Chondrocyte (in vitro differentiated cells): ENCODE measurements around the gene CCDC70. TPM values are rescaled to one million over a fixed set of nuclear protein-coding genes. Genes with fewer than 3 reads are reported as not detected.

Source experiments
- DNase-seq: peaks from one replicate; pipeline ENCODE4 v3.0.0; 2021; ENCODE audit warnings: mixed read lengths, low spot score
- H3K27ac Mint-ChIP-seq: one replicate; pipeline ENCODE4 v1.8.0; 2021; ENCODE audit warnings: mild to moderate bottlenecking, moderate library complexity, mixed read lengths; ENCODE audit not compliant: unreplicated experiment
- H3K27me3 Mint-ChIP-seq: 2 replicates; pipeline ENCODE4 v1.8.0; 2021; ENCODE audit warnings: low read depth, mixed read lengths
- H3K36me3 Mint-ChIP-seq: 2 replicates; pipeline ENCODE4 v1.8.0; 2021; ENCODE audit warnings: low read depth, mixed read lengths
- H3K4me1 Mint-ChIP-seq: 2 replicates; pipeline ENCODE4 v1.8.0; 2021; ENCODE audit warnings: low read depth, mild to moderate bottlenecking, mixed read lengths
- H3K4me3 Mint-ChIP-seq: one replicate; pipeline ENCODE4 v1.8.0; 2021; ENCODE audit warnings: mild to moderate bottlenecking, moderate library complexity, mixed read lengths; ENCODE audit not compliant: unreplicated experiment
- H3K9me3 Mint-ChIP-seq: 2 replicates; pipeline ENCODE4 v1.8.0; 2021; ENCODE audit warnings: low read depth, mixed read lengths
- total RNA-seq: library from RNA; stranded (reverse); gene quantifications from 3 replicates; pipeline ENCODE4 v1.2.1, GENCODE V29; 2021
- TF ChIP-seq, protein P1 (sequence below): fragments of 200-600 bp; sonication (generic); IDR thresholded peaks from 2 replicates; pipeline ENCODE4 v1.5.0; 2021; ENCODE audit warnings: antibody characterized with exemption, mild to moderate bottlenecking, moderate library complexity

Gene CCDC70
- total RNA-seq, 1 donor from 2014 or later: not detected

DNA sequence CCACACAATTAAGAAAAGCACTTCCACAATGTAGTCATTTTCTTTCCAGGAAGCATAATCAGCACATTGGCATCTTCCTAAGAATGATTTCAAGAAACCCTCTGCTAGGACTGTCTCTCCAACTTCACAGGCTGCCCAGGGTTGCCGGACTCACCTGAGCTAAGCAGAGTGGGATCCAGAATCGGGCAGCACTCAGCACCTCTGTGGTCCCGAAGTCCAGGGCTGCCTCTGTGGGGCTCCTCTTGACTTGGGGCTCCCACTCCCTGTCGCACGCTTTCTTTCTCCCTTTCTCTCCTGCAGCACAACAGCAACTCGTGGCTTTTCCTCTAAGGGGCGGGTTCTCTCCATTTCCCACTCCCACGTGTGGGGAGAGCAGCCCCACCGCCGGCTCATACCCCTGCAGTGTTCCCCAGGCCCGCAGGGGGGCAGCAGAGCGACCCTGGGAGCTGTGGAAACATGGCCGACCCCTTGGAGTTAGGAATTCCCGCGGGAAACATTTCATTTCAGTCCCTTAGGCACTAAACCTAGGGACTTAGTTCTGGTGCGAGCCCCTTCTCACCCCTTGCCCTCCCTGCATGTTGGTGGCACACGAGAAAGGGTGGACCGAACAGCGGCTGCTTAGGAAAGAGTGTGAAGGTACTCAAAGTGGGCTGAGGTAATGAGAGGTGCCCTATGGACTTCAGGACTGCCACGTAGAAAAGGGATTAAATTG lies 16.8 kb upstream of the CCDC70 start, which contains the start of gene TMEM272:
Gene TMEM272 (minus strand): TSS at position 316 of the 712 bp plus-strand sequence. CDS start 6,647 bp downstream, outside the sequence.
- no peak for DNase-seq
- H3K27ac Mint-ChIP-seq: no peak within 1 kb of the TSS
- no peaks in the 10 kb centered on the region for H3K36me3 Mint-ChIP-seq
- peaks cover 23% of the 10 kb centered on the region for H3K4me1 Mint-ChIP-seq
- peak within 1 kb of the TSS; percentile 43 for H3K4me3 Mint-ChIP-seq
- H3K9me3 Mint-ChIP-seq: no peaks in the 10 kb centered on the region
- H3K27me3 Mint-ChIP-seq: no peaks in the 10 kb centered on the region
- TF ChIP-seq, protein P1, sequence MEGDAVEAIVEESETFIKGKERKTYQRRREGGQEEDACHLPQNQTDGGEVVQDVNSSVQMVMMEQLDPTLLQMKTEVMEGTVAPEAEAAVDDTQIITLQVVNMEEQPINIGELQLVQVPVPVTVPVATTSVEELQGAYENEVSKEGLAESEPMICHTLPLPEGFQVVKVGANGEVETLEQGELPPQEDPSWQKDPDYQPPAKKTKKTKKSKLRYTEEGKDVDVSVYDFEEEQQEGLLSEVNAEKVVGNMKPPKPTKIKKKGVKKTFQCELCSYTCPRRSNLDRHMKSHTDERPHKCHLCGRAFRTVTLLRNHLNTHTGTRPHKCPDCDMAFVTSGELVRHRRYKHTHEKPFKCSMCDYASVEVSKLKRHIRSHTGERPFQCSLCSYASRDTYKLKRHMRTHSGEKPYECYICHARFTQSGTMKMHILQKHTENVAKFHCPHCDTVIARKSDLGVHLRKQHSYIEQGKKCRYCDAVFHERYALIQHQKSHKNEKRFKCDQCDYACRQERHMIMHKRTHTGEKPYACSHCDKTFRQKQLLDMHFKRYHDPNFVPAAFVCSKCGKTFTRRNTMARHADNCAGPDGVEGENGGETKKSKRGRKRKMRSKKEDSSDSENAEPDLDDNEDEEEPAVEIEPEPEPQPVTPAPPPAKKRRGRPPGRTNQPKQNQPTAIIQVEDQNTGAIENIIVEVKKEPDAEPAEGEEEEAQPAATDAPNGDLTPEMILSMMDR: peak; percentile 88

DNA sequence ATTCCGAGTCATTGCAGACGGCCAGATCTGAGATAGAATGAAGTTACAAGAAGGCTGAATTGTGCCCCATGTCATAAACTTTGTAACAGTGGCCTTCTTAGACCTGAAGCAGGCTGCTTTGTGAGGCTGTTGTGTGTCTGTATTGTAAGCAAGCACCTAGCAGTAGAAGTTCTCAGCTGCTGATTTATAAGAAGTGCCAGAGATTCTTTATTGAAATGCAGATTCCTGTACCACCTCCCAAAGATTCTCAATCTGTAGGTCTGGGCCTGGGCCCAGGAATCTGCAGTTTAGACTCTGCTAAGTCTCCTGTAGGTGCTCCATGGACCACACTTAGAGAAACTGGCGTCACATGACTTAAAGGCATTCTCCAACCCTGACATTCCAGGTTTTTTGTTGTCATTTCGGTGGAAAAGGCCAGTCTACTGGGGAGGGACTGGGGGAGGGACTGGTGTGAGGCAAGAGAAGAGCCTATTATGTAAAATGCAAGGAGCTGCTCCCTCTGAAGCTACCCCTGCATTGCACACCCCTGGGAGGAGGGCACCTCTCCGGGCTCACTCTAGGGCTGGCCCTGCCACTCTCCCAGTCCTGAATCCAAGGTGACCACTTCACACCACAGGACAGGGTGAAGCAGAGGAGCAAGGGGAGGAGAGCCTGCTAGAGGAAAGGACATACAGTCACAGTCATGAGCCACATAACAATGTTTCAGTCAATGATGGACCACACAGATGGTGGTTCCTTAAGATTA lies 16.0 kb upstream of the CCDC70 start:
- no peak overlapping the region for H3K27ac Mint-ChIP-seq

DNA sequence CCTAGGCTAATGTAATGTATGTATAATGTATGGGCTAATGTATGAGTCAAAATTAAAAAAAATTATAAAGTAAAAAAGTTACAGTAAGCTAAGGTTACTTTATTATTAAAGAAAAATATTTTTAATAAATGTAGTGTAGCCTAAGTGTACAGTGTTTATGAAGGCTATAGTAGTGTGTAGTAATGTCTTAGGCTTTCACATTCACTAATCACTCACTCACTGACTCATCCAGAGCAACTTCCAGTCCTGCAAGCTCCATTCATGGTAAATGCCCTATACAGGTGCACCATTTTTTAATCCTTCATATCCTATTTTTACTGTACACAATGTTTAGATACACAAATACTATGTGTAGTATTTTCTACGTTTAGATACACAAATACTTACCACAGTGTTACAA lies 15.0 kb upstream of the CCDC70 start:
- Mint-ChIP-seq H3K36me3 (no peaks in the 10 kb centered on the region), H3K4me1 (peaks cover 23% of the 10 kb centered on the region), H3K4me3 (no peak overlapping the region), H3K9me3 (no peaks in the 10 kb centered on the region), H3K27ac (no peak overlapping the region), H3K27me3 (no peaks in the 10 kb centered on the region)
- DNase-seq: no peak
- TF ChIP-seq, protein P1: no peak

More for the DNA sequence above, 16.0 kb upstream of the CCDC70 start:
- no peak for DNase-seq
- Mint-ChIP-seq H3K9me3 (no peaks in the 10 kb centered on the region), H3K36me3 (no peaks in the 10 kb centered on the region), H3K27me3 (no peaks in the 10 kb centered on the region), H3K4me1 (peaks cover 23% of the 10 kb centered on the region), H3K4me3 (peak overlapping the region; percentile 43)
- TF ChIP-seq, protein P1: no peak

DNA sequence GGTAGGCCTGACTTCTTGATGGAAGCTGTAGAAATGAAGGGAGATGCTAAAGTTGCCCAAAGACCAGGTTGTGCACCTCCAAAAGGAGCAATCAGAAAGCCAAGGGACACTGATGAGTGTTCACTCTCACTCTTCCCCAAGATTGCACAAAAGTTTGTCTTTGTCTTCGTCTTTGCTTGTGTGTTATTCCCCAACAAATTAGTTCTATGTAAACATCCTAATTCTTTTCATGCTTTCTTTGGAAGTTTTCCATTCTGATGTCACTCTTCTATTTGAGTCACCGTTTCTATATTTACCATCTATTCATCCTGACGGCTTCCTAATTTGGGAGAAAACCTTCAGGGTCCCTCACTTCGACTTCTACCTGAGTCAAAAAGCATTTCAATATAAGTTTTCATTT lies 13.1 kb upstream of the CCDC70 start:
- no peak for DNase-seq
- Mint-ChIP-seq H3K27me3 (no peaks in the 10 kb centered on the region), H3K27ac (peak overlapping the region; percentile 66), H3K9me3 (no peaks in the 10 kb centered on the region), H3K36me3 (no peaks in the 10 kb centered on the region), H3K4me3 (no peak overlapping the region), H3K4me1 (peaks cover 23% of the 10 kb centered on the region)
- TF ChIP-seq, protein P1: no peak

DNA sequence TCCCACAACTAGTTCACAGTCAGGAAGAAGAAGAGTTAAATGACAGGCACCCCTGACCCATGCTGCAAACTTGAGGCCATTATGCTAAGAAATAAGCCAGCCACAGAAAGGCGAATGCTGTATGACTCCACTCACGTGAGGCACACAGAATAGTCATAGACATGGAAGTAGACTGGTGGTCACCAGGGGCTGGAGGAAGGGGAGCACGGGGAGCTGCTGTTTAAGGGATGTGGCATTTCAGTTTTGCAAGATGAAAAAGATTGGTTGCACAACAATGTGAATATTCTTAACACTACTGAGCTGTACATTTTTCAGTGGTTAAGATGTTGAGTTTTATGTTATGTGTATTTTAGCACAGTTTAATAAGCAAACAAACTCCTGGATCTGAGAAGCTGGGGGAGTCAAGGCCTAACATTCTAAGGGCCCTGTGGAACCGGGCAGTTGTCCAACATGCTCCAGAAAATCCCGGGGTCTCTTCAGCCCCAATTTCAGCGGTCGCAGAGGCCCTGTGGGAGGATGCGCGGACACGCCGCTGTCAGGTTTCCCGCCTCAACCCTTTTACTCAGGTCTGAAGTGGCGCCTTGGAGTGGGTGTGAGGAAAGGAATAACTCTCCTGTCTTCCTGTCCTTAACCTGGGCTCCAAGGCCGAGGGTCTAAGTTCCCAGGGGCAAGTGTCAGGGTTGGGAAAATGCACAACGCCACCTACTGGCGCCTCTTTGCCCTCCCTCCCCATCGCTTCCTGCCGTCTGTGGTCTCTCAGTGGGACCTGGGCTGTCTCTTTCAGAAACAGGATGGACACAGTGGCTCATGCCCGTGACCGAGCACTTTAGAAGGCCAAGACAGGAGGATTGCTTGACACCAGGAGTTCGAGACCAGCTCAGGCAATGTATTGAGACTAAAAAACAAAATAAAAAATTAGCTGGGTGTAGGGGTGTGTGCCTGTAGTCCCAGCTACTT lies 12.3 kb upstream of the CCDC70 start:
- Mint-ChIP-seq H3K27ac (peak overlapping the region; percentile 66), H3K36me3 (no peaks in the 10 kb centered on the region), H3K9me3 (no peaks in the 10 kb centered on the region), H3K27me3 (no peaks in the 10 kb centered on the region), H3K4me1 (peaks cover 23% of the 10 kb centered on the region), H3K4me3 (no peak overlapping the region)
- TF ChIP-seq, protein P1: peak; percentile 69
- no peak for DNase-seq
